CD14-positive monocyte (primary cell): ENCODE measurements around the gene CHD1. TPM values are rescaled to one million over a fixed set of nuclear protein-coding genes. Genes with fewer than 3 reads are reported as not detected.

Experiments
- DNase-seq, 3 donors: peaks; one replicate each; pipeline ENCODE4 v3.0.0-alpha.2; 2011 to 2022
- H2AFZ ChIP-seq: 2 replicates; pipeline ENCODE4 v1.6.0; 2012; ENCODE audit warnings: mild to moderate bottlenecking, low read depth, low read length, inconsistent platforms; ENCODE audit not compliant: insufficient read depth, poor library complexity, severe bottlenecking
- H3K27ac ChIP-seq, 2 donors: 1 replicate in 1 of 2; 2 replicates in 1 of 2; pipeline ENCODE4 v1.5.1; 2012 to 2013; ENCODE audit warnings: low read length in 2 of 2, control low read depth in 1 of 2, inconsistent platforms in 1 of 2, low read depth in 1 of 2, mild to moderate bottlenecking in 1 of 2
- H3K27me3 ChIP-seq, 2 donors: one replicate each; pipeline versions ENCODE4 v1.6.0 to v1.6.1; 2011 to 2013; ENCODE audit warnings: low read length in 2 of 2; ENCODE audit not compliant: control insufficient read depth in 2 of 2, insufficient read depth in 2 of 2
- H3K36me3 ChIP-seq, 2 donors: replicated peaks in 1 of 2; 1 replicate in 1 of 2; 2 replicates in 1 of 2; pipeline versions ENCODE4 v1.5.1 to v1.6.1; 2012 to 2013; ENCODE audit warnings: low read length in 2 of 2, control low read depth in 1 of 2, inconsistent platforms in 1 of 2, mild to moderate bottlenecking in 1 of 2; ENCODE audit not compliant: insufficient read depth in 2 of 2, control insufficient read depth in 1 of 2
- H3K4me1 ChIP-seq, 2 donors: 1 replicate in 1 of 2; 2 replicates in 1 of 2; pipeline versions ENCODE4 v1.5.1 to v1.6.1; 2012 to 2013; ENCODE audit warnings: low read length in 2 of 2, control low read depth in 1 of 2, inconsistent platforms in 1 of 2, mild to moderate bottlenecking in 1 of 2, moderate library complexity in 1 of 2; ENCODE audit not compliant: insufficient read depth in 2 of 2, control insufficient read depth in 1 of 2
- H3K4me2 ChIP-seq: replicated peaks from 2 replicates; pipeline ENCODE3; 2012; ENCODE audit warnings: low read length, moderate library complexity, mild to moderate bottlenecking; ENCODE audit not compliant: poor library complexity, severe bottlenecking; ENCODE audit errors: extremely low read depth
- H3K4me3 ChIP-seq, 3 experiments: fragments of 200-600 bp in 1 of 3; sonication (generic) in 1 of 3; replicated peaks in 1 of 3; 1 replicate in 2 of 3; 2 replicates in 1 of 3; pipeline ENCODE4 v1.5.1; 2011 to 2013; ENCODE audit warnings: low read length in 3 of 3, mild to moderate bottlenecking in 3 of 3, control low read depth in 2 of 3, low read depth in 2 of 3, inconsistent platforms in 1 of 3, moderate library complexity in 1 of 3
- H3K79me2 ChIP-seq: 2 replicates; pipeline ENCODE4 v1.6.0; 2012; ENCODE audit warnings: mild to moderate bottlenecking, control low read depth, inconsistent platforms, low read length, moderate library complexity; ENCODE audit not compliant: insufficient read depth
- H3K9ac ChIP-seq: 2 replicates; pipeline ENCODE4 v1.6.0; 2017; ENCODE audit warnings: low read length, mild to moderate bottlenecking; ENCODE audit not compliant: insufficient read depth, poor library complexity, severe bottlenecking
- H3K9me3 ChIP-seq, 2 donors: replicated peaks in 1 of 2; 1 replicate in 1 of 2; 2 replicates in 1 of 2; pipeline versions ENCODE4 v1.5.1 to v1.6.1; 2012 to 2013; ENCODE audit warnings: low read length in 2 of 2, control low read depth in 1 of 2; ENCODE audit not compliant: control insufficient read depth in 1 of 2, insufficient read depth in 1 of 2
- H4K20me1 ChIP-seq: 2 replicates; pipeline ENCODE4 v1.6.0; 2012; ENCODE audit warnings: mild to moderate bottlenecking, low read length, control low read depth, moderate library complexity; ENCODE audit not compliant: insufficient read depth
- H3K27ac Mint-ChIP-seq, 7 donors: one replicate each; pipeline ENCODE4 v1.8.0; 2020; ENCODE audit warnings: mild to moderate bottlenecking in 7 of 7, mixed read lengths in 7 of 7, moderate library complexity in 6 of 7, inconsistent platforms in 2 of 7
- H3K27me3 Mint-ChIP-seq, 3 donors: one replicate each; pipeline ENCODE4 v1.8.0; 2021 to 2022; ENCODE audit warnings: low read depth in 3 of 3, mild to moderate bottlenecking in 3 of 3, mixed read lengths in 3 of 3, moderate library complexity in 3 of 3, inconsistent platforms in 1 of 3
- H3K36me3 Mint-ChIP-seq, 2 donors: one replicate each; pipeline ENCODE4 v1.8.0; 2020; ENCODE audit warnings: mixed read lengths in 2 of 2, inconsistent platforms in 1 of 2, mild to moderate bottlenecking in 1 of 2
- H3K4me1 Mint-ChIP-seq: one replicate; pipeline ENCODE4 v1.8.0; 2020; ENCODE audit warnings: mild to moderate bottlenecking, mixed read lengths
- H3K4me3 Mint-ChIP-seq, 2 donors: one replicate each; pipeline ENCODE4 v1.8.0; 2020; ENCODE audit warnings: mild to moderate bottlenecking in 2 of 2, mixed read lengths in 2 of 2, moderate library complexity in 1 of 2
- H3K9me3 Mint-ChIP-seq, 7 donors: one replicate each; pipeline ENCODE4 v1.8.0; 2020 to 2022; ENCODE audit warnings: mixed read lengths in 7 of 7, mild to moderate bottlenecking in 6 of 7, moderate library complexity in 6 of 7, inconsistent platforms in 2 of 7
- CTCF ChIP-seq: fragments of 200-600 bp; IDR thresholded peaks from one replicate; pipeline ENCODE4 v1.8.0; 2022; ENCODE audit warnings: antibody characterized with exemption, mild to moderate bottlenecking
- WGBS: methylation state at CpG from one replicate; pipeline ENCODE4 v1.1.5; 2013; ENCODE audit warnings: missing lambda C conversion rate; ENCODE audit not compliant: insufficient coverage; 5-methylcytosine and 5-hydroxymethylcytosine counted together
- intact Hi-C, 2 donors: fragments of 100-400 bp; cut with micrococcal nuclease; formaldehyde crosslinking; loops; one replicate each; pipeline versions ENCODE4 v1.15.0 to v1.15.1; 2023
- polyA plus RNA-seq, 3 donors: library from polyadenylated mRNA; depleted of rRNA in 1 of 3; unstranded in 2 of 3; stranded (reverse) in 1 of 3; fragments of 300-500 nt in 2 of 3; fragments of >200 nt in 1 of 3; fragmentation: Illumina TruSeq in 2 of 3; gene quantifications; 1 replicate in 2 of 3; 2 replicates in 1 of 3; pipeline ENCODE4 v1.2.3, GENCODE V29; 2012 to 2021

The CHD1 gene
- polyA plus RNA-seq, 3 donors, result 3.1 to 45.7 (median 6.7) TPM

GRCh38 chr5:98827161-98827560, 101.6 kb downstream of the CHD1 start:
- Histone ChIP-seq H3K4me1 (no peaks in the 10 kb centered on the region), H2AFZ (no peak overlapping the region), H3K4me3 (no peak overlapping the region), H3K36me3 (no peaks in the 10 kb centered on the region), H3K9ac (no peak overlapping the region), H3K27me3 (no peaks in the 10 kb centered on the region), H3K27ac (no peak overlapping the region), H4K20me1 (no peaks in the 10 kb centered on the region), H3K79me2 (no peaks in the 10 kb centered on the region), H3K9me3 (no peaks in the 10 kb centered on the region), H3K4me2 (no peak overlapping the region)
- Mint-ChIP-seq H3K4me1 (no peaks in the 10 kb centered on the region), H3K27ac (no peak overlapping the region), H3K9me3 (no peaks in the 10 kb centered on the region), H3K4me3 (no peak overlapping the region), H3K27me3 (peaks cover 2 to 7% (median 5%) of the 10 kb centered on the region in 3 donors), H3K36me3 (no peaks in the 10 kb centered on the region)
- no peak for TF ChIP-seq CTCF
- intact Hi-C loops, result no loop called here
- DNase-seq, result peak in 1 of 3 donors; percentile 2
- WGBS, result no CpG with 5 or more reads among the region's 1 CpG

- H3K27ac Mint-ChIP-seq, result peak overlapping the region in 1 of 7 donors; percentile 52
Measured at GRCh38 chr5:98825582-98826375, 103.0 kb downstream of the CHD1 start.

More at GRCh38 chr5:98825582-98826375, 103.0 kb downstream of the CHD1 start:
- no peaks in the 10 kb centered on the region for H3K36me3 ChIP-seq
- H3K9ac ChIP-seq, result no peak overlapping the region
- TF ChIP-seq CTCF, result no peak
- H3K9me3 Mint-ChIP-seq, result peaks cover 0 to 8% (median 7%) of the 10 kb centered on the region in 7 donors
- intact Hi-C loops, result no loop called here
- no peaks in the 10 kb centered on the region for H3K4me1 ChIP-seq
- H3K79me2 ChIP-seq, result no peaks in the 10 kb centered on the region
- no peak overlapping the region for H3K27ac ChIP-seq
- no peaks in the 10 kb centered on the region for H3K4me1 Mint-ChIP-seq
- H3K4me3 ChIP-seq, result no peak overlapping the region
- WGBS, result no CpG with 5 or more reads among the region's 4 CpGs
- peak overlapping the region in 1 of 2 donors; percentile 21 for H3K4me3 Mint-ChIP-seq
- H3K9me3 ChIP-seq, result no peaks in the 10 kb centered on the region
- H4K20me1 ChIP-seq, result no peaks in the 10 kb centered on the region
- H3K27me3 ChIP-seq, result no peaks in the 10 kb centered on the region
- no peak overlapping the region for H2AFZ ChIP-seq
- no peak for DNase-seq
- H3K4me2 ChIP-seq, result no peak overlapping the region
- peaks cover 2 to 7% (median 5%) of the 10 kb centered on the region in 3 donors for H3K27me3 Mint-ChIP-seq
- H3K36me3 Mint-ChIP-seq, result no peaks in the 10 kb centered on the region
